ENCODE data around the gene DACT1. TPM values are rescaled to one million over a fixed set of nuclear protein-coding genes. Genes with fewer than 3 reads are reported as not detected.

DACT1 gene
- total RNA-seq, 4 donors from 2014 or later: 5.0 to 22.7 (median 8.6) TPM

DNA sequence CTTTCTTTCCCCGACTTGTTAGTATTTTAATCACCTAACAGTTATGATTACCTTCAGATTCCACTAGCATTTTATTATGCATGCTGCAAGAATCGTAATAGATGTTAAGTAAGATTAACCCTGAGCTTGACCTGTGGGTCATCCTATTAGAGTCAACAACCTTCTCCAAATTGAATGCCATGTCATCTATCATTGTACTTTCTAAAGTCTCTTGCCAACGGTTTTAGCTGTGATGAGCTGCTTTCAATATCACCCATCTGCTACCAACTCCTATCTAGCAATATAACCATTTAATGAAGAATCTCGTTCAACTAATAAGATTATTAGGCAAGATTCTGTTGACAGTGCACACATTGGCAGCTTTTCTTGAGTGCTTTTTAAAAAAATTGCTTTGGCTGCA is 33.7 kb downstream of the DACT1 start:
- H3K4me3 ChIP-seq: no peak overlapping the region
- no peak overlapping the region for H3K27ac ChIP-seq (replicated peaks in 1 of 4)
- TF ChIP-seq POLR2AphosphoS5 (IDR thresholded peaks at IDR 0.05) (no peak), POLR2A (IDR thresholded peaks at IDR 0.05; ENCODE audit: low read depth) (no peak), EP300 (IDR thresholded peaks at IDR 0.05) (no peak)
- TF ChIP-seq, protein P1, sequence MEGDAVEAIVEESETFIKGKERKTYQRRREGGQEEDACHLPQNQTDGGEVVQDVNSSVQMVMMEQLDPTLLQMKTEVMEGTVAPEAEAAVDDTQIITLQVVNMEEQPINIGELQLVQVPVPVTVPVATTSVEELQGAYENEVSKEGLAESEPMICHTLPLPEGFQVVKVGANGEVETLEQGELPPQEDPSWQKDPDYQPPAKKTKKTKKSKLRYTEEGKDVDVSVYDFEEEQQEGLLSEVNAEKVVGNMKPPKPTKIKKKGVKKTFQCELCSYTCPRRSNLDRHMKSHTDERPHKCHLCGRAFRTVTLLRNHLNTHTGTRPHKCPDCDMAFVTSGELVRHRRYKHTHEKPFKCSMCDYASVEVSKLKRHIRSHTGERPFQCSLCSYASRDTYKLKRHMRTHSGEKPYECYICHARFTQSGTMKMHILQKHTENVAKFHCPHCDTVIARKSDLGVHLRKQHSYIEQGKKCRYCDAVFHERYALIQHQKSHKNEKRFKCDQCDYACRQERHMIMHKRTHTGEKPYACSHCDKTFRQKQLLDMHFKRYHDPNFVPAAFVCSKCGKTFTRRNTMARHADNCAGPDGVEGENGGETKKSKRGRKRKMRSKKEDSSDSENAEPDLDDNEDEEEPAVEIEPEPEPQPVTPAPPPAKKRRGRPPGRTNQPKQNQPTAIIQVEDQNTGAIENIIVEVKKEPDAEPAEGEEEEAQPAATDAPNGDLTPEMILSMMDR (IDR thresholded peaks at IDR 0.05): no peak
- no peaks in the 10 kb centered on the region for H3K9me3 ChIP-seq
- peaks cover 0 to 8% (median 3%) of the 10 kb centered on the region in 4 donors for H3K4me1 ChIP-seq
- intact Hi-C loops (cut with DNase I): no loop called here
- no peaks in the 10 kb centered on the region for H3K27me3 ChIP-seq
- 37% methylated on average over 4 of the region's 4 CpGs for WGBS
- no peaks in the 10 kb centered on the region for H3K36me3 ChIP-seq
- DNase-seq (ENCODE audit: extremely low spot score): no peak

DNA sequence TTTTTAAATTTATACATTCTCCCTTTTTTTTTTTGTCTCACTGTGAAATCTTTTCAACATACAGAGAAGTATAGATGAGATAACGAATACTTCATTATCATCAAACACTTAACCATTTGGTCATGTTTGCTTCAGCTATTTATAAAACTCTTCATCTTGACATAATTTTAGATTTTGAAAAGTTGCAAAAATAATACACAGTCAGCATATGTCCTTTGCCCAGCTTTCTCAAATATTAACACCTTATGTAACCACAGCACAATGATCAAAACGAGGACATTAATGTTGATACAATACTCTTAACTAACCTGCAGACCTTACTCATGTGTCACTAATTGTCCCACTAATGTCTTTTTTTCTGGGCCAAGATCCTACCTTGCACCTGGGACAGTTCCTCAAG is 36.0 kb downstream of the DACT1 start:
- H3K9me3 ChIP-seq: no peaks in the 10 kb centered on the region
- H3K27me3 ChIP-seq: no peaks in the 10 kb centered on the region
- H3K27ac ChIP-seq (replicated peaks in 1 of 4): no peak overlapping the region
- H3K36me3 ChIP-seq: no peaks in the 10 kb centered on the region
- H3K4me3 ChIP-seq: no peak overlapping the region
- TF ChIP-seq EP300 (IDR thresholded peaks at IDR 0.05) (no peak), POLR2A (IDR thresholded peaks at IDR 0.05; ENCODE audit: low read depth) (no peak)
- TF ChIP-seq, protein P1 (IDR thresholded peaks at IDR 0.05): no peak
- H3K4me1 ChIP-seq: peaks cover 0 to 8% (median 3%) of the 10 kb centered on the region in 4 donors
- intact Hi-C loops (cut with DNase I): no loop called here
- WGBS: 89% methylated on average over 2 of the region's 2 CpGs
- no peak for DNase-seq (ENCODE audit: extremely low spot score)

DNA sequence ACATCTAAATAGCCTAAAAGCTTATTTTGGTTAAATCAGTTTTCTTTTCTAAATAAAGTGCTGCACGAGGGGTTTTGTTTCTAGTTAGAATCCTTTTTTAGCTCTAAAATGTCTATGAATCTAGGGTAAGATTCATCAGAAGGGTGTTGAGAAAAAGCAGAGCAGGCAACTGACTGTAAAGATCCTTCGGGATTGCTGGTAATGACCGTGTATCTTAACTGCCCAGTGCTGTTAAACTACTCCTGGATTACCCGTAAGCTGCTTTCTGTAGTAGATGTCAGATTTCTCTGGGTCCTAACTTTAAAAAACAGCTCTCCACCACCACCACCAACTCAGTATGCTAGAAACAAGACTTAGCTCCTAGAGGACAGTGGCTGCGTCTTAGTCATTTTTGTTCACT is 39.2 kb downstream of the DACT1 start:
- no peak for DNase-seq (ENCODE audit: extremely low spot score)
- H3K9me3 ChIP-seq: no peaks in the 10 kb centered on the region
- intact Hi-C loops (cut with DNase I): no loop called here
- WGBS: 90% methylated on average over 5 of the region's 5 CpGs
- no peak for TF ChIP-seq POLR2A (IDR thresholded peaks at IDR 0.05; ENCODE audit: low read depth)
- no peak for TF ChIP-seq EP300 (IDR thresholded peaks at IDR 0.05)
- no peak overlapping the region for H3K27ac ChIP-seq (replicated peaks in 1 of 4)
- H3K4me1 ChIP-seq: no peaks in the 10 kb centered on the region
- H3K27me3 ChIP-seq: no peaks in the 10 kb centered on the region
- no peaks in the 10 kb centered on the region for H3K36me3 ChIP-seq
- no peak overlapping the region for H3K4me3 ChIP-seq

DNA sequence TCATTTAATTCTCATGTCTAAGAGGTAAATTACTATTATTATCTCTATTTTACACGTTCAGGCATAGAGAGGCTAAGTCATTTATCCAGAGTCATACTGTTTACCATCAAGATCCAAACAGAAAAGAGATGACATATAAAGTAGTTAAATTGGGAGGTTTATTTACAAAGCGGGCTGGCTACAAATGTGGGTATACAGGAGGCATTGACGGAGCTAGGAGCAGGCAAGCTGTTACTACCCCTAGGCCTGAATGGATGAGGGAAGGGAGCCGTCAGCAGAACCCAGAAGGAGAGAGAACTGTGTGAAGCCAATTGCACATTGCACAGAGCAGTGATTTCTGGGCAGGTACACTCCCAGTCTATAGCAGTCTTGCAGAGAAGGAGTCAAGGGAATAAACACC is 39.8 kb downstream of the DACT1 start:
- H3K9me3 ChIP-seq: no peaks in the 10 kb centered on the region
- WGBS: 92% methylated on average over 4 of the region's 4 CpGs
- H3K36me3 ChIP-seq: no peaks in the 10 kb centered on the region
- H3K4me1 ChIP-seq: no peaks in the 10 kb centered on the region
- intact Hi-C loops (cut with DNase I): no loop called here
- DNase-seq (ENCODE audit: extremely low spot score): no peak
- TF ChIP-seq POLR2A (IDR thresholded peaks at IDR 0.05; ENCODE audit: low read depth): no peak
- TF ChIP-seq, protein P1 (IDR thresholded peaks at IDR 0.05): no peak
- no peak for TF ChIP-seq EP300 (IDR thresholded peaks at IDR 0.05)
- TF ChIP-seq POLR2AphosphoS5 (IDR thresholded peaks at IDR 0.05): no peak
- H3K4me3 ChIP-seq: no peak overlapping the region
- H3K27ac ChIP-seq (replicated peaks in 1 of 4): no peak overlapping the region
- no peaks in the 10 kb centered on the region for H3K27me3 ChIP-seq

DNA sequence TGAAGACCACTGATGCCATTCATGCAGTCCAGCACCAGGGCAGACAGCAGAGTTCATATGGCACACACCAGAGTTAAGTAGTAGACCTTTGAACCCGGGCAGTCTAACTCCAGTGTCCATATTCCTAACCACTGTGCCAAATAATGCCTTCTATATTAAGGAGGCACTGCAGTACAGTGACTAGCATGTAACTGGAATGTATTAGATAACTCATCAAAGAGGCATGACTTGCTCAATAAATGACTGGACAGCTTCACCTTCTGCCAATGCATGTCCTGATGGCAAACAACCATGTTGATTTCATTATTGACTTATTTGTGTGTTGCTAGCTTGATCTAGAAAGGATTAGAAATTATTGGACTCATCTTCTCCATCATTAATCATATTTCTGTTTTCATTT is 40.2 kb downstream of the DACT1 start:
- no peaks in the 10 kb centered on the region for H3K9me3 ChIP-seq
- WGBS: 86% methylated on average over 1 of the region's 1 CpG

More for the DNA sequence above, 40.2 kb downstream of the DACT1 start:
- no peak for TF ChIP-seq POLR2A (IDR thresholded peaks at IDR 0.05; ENCODE audit: low read depth)
- no peak for TF ChIP-seq EP300 (IDR thresholded peaks at IDR 0.05)
- TF ChIP-seq, protein P1 (IDR thresholded peaks at IDR 0.05): no peak
- TF ChIP-seq POLR2AphosphoS5 (IDR thresholded peaks at IDR 0.05): no peak
- H3K27ac ChIP-seq (replicated peaks in 1 of 4): no peak overlapping the region
- H3K36me3 ChIP-seq: no peaks in the 10 kb centered on the region
- H3K27me3 ChIP-seq: no peaks in the 10 kb centered on the region
- H3K4me3 ChIP-seq: no peak overlapping the region
- no peak for DNase-seq (ENCODE audit: extremely low spot score)
- H3K4me1 ChIP-seq: no peaks in the 10 kb centered on the region
- intact Hi-C loops (cut with DNase I): no loop called here

Data from esophagus muscularis mucosa (tissue), 4 donors.